Measurements from ENCODE around the gene TBC1D24. TPM values are rescaled to one million over a fixed set of nuclear protein-coding genes. Genes with fewer than 3 reads are reported as not detected.

The TBC1D24 gene
- total and polyA plus RNA-seq, 9 of the 15 experiments (the other 6 are each of a cell fraction or from before 2014, with no cell fraction given), result 1.7 to 22.6 (median 7.2) TPM

- TF ChIP-seq, protein P1, sequence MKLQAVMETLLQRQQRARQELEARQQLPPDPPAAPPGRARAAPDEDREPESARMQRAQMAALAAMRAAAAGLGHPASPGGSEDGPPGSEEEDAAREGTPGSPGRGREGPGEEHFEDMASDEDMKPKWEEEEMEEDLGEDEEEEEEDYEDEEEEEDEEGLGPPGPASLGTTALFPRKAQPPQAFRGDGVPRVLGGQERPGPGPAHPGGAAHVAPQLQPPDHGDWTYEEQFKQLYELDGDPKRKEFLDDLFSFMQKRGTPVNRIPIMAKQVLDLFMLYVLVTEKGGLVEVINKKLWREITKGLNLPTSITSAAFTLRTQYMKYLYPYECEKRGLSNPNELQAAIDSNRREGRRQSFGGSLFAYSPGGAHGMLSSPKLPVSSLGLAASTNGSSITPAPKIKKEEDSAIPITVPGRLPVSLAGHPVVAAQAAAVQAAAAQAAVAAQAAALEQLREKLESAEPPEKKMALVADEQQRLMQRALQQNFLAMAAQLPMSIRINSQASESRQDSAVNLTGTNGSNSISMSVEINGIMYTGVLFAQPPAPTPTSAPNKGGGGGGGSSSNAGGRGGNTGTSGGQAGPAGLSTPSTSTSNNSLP (IDR thresholded peaks at IDR 0.05; ENCODE audit: borderline replicate concordance, low read depth, low read length), result no peak
- TF ChIP-seq CGGBP1 (CRISPR knock-in tag; IDR thresholded peaks at IDR 0.05), result no peak
- TF ChIP-seq BRD4 (IDR thresholded peaks at IDR 0.05), result no peak
- no peak for TF ChIP-seq KHSRP (IDR thresholded peaks at IDR 0.05)
- TF ChIP-seq MTA2 (IDR thresholded peaks at IDR 0.05; ENCODE audit: low read depth), result no peak
- TF ChIP-seq ZBED1 (IDR thresholded peaks at IDR 0.05), result no peak
- TF ChIP-seq NEUROD1 (IDR thresholded peaks at IDR 0.05; ENCODE audit: borderline replicate concordance, low read depth, low read length, partially characterized antibody), result no peak
- TF ChIP-seq XRCC4 (IDR thresholded peaks at IDR 0.05; ENCODE audit: extremely low read depth, insufficient read depth, insufficient read length), result no peak
- TF ChIP-seq MCM3 (IDR thresholded peaks at IDR 0.05), result no peak
- TF ChIP-seq VEZF1 (CRISPR knock-in tag; IDR thresholded peaks at IDR 0.05), result peak; percentile 92
- no peak for TF ChIP-seq NELFE (IDR thresholded peaks at IDR 0.05; ENCODE audit: insufficient read depth, insufficient read length)
- TF ChIP-seq FOXM1 (IDR thresholded peaks at IDR 0.05; ENCODE audit: low read depth), result no peak
- 0 out of 2 replicates have a peak, but pooled peaks have one; percentile 22 for TF ChIP-seq FOXM1 (CRISPR knock-in tag; IDR thresholded peaks at IDR 0.05; ENCODE audit: low read depth)
- no peak for TF ChIP-seq ESRRA (IDR thresholded peaks at IDR 0.05; ENCODE audit: borderline replicate concordance, low read depth)
- no peak for TF ChIP-seq PHB (CRISPR knock-in tag; IDR thresholded peaks at IDR 0.05)
- no peak for TF ChIP-seq RBM14 (IDR thresholded peaks at IDR 0.05; ENCODE audit: borderline replicate concordance, insufficient read depth, low read depth, low read length)
- 0 out of 2 replicates have a peak, but pooled peaks have one; percentile 12 for TF ChIP-seq GATAD2B (IDR thresholded peaks at IDR 0.05; ENCODE audit: borderline replicate concordance)
- no peak for TF ChIP-seq ZNF511 (CRISPR knock-in tag; IDR thresholded peaks at IDR 0.05)
- TF ChIP-seq MYBL2 (IDR thresholded peaks at IDR 0.05; ENCODE audit: low read depth), result no peak
- no peak for TF ChIP-seq MYBL2 (CRISPR knock-in tag; IDR thresholded peaks at IDR 0.05; ENCODE audit: borderline replicate concordance)
- TF ChIP-seq ZZZ3 (IDR thresholded peaks at IDR 0.05), result no peak
- no peak for TF ChIP-seq ESRRB (CRISPR knock-in tag; IDR thresholded peaks at IDR 0.05; ENCODE audit: borderline replicate concordance)
- TF ChIP-seq CXXC5 (CRISPR knock-in tag; IDR thresholded peaks at IDR 0.05), result peak; percentile 24; the same call in 1 of the 2 replicates
- TF ChIP-seq MAZ (CRISPR knock-in tag; conservative IDR thresholded peaks at IDR 0.05 in 1 of 2, IDR thresholded peaks at IDR 0.05 in 1 of 2), result peak in 1 of 2 experiments; percentile 8; a peak in 1 of 4 replicates
- no peak for TF ChIP-seq ZNF778 (CRISPR knock-in tag; IDR thresholded peaks at IDR 0.05)
- TF ChIP-seq ZC3H4 (CRISPR knock-in tag; IDR thresholded peaks at IDR 0.05; ENCODE audit: borderline replicate concordance), result no peak
Measured at GRCh38 chr16:2474877-2475412, at the start of gene TBC1D24 (continued).
